Hematopoietic multipotent progenitor cell treated with erythropoietin and hydrocortisone succinate and interleukin-3 and kit ligand, for 4 days (in vitro differentiated cells): ENCODE data around the gene NINJ1.
"Not testable (repeated sequence)": the region's sequence is repeated elsewhere in the genome, so short reads cannot be mapped to it uniquely, and the experiment has no call there.

Experiments
- DNase-seq: peaks from one replicate; pipeline ENCODE4 v3.0.0-alpha.2; 2015

The NINJ1 gene

DNA sequence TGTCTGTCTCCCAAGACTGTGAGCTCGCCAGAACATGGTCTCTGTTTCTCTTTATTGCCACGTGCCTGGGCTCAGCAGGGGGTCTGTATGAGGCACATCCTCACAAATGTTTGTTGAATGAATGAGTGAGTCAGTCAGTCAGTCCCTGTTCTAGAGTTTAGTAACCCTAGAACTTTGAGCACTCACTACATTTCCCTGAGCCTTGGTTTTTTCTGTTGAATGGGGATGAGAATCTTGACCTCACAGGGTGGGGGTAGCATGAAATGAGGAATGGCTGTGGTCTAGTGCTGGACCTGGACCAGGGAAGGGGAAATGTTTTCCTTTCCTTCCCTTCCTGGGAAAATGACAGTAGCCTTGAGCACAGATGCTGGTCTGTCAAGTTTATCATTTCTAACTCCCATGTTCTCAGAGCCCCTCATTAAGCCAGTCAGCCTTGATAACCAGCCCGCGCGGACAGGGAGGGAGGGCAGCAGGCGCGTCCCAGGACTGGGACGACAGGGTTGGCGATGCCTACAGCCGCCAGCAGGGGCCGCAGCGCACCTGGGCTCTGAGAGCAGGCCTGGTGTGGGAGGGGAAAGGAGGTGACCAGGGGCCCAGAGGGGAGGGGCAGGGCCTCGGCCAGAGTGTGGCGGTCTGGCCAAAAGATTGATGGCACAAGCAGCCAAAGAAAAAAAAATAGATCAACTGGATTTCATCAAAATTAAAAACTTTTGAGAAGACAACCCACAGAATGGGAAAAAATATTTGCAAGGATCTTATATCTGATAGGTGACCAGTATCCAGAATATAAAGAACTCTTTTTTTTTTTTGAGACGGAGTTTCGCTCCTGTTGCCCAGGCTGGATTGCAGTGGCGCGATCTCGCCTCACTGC is 25.8 kb upstream of the NINJ1 start:
- DNase-seq: peak; percentile 87

DNA sequence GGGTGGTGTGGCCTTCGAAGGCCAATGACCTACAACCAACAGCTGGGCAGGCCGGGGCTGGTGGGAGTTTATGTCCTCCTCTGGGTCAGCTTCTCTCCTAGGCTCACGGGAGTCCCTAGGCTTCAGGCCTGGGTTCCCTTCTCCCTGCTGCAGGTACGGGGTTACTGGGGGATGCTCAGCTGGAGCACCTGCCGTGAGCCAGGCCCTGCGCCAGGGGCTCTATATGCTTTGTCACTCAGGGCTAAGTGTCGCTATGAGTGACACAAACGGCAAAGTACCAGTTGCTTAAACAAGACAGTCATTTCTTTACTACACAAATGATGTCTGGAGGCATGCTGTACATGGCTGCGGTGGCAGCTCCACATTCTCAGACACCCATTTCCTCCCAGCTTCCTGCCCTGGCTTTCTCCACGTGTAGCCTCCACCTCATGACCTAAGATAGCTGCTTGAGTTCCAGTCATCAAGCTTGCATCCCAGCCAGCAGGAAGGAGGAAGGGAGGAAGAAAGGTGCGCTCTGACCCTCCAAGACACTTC is 22.5 kb upstream of the NINJ1 start:
- no peak for DNase-seq

GRCh38 chr9:93155716-93156474 is 21.8 kb upstream of the NINJ1 start:
- DNase-seq: no peak

- DNase-seq: peak; percentile 75
These were observed 20.3 kb upstream of the NINJ1 start for GRCh38 chr9:93154293-93154903.

GRCh38 chr9:93151097-93151784 is 17.2 kb upstream of the NINJ1 start:
- no peak for DNase-seq

DNA sequence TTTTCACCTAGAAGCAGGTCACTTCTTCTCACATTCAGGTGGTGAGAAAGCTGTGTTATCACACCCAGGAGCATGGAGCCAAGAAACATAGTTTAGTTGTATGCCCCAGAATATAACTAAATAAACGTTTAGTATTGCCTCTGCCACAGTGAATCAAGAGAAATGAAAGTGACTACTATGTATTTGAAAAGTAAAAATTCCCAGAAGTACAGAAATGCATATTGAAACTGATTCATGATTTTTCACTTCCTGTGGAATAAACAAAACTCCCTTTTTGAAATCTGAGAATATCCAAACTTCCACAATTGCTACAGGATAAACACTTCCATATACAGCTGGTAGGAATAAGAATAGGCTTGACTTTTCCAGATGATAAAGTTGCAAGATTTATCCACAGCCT is 15.3 kb upstream of the NINJ1 start:
- no peak for DNase-seq

DNA sequence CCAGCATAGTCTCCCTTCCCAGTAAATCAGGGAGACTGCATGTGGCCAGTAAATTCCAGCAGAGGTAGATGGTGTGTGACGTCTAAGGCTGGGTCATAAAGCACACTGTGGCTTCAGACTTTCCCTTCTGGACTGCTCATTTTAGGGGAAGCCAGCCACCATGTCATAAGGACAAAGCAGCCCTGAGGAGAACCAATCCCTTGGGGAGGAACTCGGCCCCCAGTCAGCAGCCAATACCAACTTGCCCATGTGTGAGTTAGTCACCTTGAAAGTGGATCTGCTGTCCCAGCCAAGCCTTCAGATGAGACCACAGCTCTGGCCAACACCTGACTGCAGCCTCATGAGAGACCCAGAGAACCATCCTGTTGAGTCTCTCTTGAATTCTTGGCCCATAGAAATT is 14.7 kb upstream of the NINJ1 start:
- no peak for DNase-seq

- DNase-seq: no peak
These were observed 13.6 kb upstream of the NINJ1 start for GRCh38 chr9:93147632-93148031.

DNA sequence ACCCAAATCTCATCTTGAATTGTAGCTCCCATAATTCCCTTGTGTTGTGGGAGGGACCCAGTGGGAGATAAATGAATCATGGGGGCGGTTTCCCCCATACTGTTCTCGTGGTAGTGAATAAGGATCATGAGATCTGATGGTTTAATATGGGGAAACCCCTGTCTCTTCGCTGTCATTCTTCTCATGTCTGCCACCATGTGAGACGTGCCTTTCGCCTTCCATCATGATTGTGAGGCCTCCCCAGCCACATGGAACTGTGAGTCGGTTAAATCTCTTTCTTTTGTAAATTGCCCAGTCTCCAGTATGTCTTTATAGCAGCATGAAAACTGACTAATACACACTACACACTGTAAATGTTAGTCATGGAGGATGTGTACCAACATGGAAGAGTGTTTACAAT is 12.6 kb upstream of the NINJ1 start:
- not testable (repeated sequence) for DNase-seq

DNA sequence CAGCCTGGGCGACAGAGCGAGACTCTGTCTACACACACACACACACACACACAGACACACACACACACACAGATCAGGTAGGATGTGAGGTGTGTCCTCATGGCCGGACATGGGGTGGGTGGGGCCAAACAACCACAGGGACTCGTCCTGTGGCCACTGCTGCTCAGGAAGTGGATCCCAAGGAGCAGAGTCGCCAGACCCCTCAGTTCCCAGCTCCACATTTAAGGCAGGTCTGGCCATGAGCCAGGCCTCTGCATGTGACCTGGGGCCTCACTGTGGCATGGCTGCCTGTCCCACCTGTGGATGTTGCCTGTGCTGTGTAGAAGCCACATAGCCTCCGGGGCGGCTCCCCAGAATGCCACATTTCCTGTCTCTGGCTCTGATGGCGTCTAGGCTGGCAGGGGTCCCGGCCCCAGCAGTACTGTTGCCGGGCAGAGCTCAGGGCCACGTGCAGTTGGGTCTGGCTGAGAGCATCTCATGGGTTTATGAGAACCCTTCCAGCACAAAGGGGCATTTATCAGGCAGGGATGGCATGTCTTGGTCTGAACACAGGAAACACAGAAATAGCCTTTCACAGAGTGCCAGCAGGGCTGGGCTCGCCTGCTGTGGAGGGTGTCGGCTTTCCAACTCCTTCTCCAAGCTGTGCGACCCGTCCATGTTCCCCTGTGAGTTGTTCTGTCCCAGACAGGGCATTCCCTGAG is 9.9 kb upstream of the NINJ1 start:
- peak; percentile 66 for DNase-seq

GRCh38 chr9:93141771-93142483 is 7.9 kb upstream of the NINJ1 start:
- DNase-seq: no peak

DNA sequence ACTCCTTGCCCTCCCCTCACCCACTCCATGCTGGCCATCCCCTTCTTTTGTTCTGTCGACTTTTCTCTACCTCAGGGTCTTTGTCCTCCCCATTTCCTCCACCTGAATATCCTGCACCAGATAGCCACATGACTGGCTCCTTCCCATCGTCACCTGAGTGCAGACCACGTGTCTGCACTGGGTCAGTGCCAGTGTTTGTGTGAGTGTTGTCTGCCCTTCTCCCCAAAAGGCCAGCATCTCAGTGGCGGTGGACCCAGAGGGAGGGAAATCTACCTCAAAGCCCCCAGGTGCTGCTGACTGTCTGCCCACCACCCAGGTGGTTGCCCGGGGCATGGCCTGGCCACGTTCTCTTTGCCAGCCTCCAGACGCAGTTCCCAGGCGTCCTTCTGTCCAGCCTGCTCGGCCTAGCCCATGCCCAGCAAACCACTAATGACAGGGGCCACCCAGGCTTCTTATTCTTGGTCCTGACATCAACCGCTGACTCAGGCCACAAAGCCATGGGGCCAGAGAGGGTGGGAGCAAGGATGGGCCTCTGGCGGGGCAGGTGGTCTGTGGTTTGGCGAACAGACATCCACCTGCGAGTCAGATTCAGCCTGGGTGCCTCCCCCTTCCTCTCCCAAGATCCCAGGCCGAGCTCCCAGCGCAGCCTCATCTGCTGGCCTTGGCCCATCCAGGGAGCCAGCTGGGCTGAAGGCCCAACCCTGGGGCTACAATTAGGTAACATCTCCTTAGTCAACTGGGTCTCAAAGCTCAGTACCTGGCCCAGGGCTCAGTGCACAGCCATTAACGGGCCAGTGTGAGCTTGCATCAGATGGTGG is 5.5 kb upstream of the NINJ1 start:
- no peak for DNase-seq

DNA sequence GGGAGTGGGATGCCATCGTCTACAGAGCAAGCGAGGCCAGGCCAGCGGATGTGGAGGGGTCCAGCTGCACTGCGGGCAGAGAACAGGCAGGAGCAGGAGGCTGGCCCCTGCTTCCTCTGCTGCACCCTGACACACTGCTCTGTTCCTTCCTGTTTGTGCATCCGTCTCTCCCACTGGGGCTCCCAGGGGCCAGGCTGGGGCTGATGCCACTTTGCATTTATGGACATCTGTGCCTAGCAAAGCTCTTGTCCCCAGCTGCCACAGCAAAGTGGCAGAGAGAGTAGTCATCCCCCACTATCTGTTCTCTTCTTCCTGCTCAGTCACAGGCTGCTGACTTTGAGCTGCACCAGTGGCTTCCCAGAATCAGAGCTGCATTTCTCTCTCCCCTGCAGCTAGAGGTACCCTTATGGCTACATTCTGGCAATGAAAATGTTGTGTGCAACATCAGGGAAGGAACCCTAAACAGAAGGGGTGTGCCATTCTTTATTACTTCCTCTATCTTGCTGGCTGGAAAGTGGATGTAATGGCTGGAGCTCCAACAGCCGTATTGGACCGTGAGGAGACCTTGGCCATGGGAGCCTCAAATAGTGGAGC is 4.2 kb upstream of the NINJ1 start:
- no peak for DNase-seq

GRCh38 chr9:93137362-93137761 is 3.3 kb upstream of the NINJ1 start:
- no peak for DNase-seq

- DNase-seq: no peak
These were observed 2.0 kb upstream of the NINJ1 start for GRCh38 chr9:93136011-93136440.

GRCh38 chr9:93134740-93135444 is 841 bp upstream of the NINJ1 start:
- no peak for DNase-seq

GRCh38 chr9:93133681-93134014 is 403 bp downstream of the NINJ1 start:
- DNase-seq: peak; percentile 82

DNA sequence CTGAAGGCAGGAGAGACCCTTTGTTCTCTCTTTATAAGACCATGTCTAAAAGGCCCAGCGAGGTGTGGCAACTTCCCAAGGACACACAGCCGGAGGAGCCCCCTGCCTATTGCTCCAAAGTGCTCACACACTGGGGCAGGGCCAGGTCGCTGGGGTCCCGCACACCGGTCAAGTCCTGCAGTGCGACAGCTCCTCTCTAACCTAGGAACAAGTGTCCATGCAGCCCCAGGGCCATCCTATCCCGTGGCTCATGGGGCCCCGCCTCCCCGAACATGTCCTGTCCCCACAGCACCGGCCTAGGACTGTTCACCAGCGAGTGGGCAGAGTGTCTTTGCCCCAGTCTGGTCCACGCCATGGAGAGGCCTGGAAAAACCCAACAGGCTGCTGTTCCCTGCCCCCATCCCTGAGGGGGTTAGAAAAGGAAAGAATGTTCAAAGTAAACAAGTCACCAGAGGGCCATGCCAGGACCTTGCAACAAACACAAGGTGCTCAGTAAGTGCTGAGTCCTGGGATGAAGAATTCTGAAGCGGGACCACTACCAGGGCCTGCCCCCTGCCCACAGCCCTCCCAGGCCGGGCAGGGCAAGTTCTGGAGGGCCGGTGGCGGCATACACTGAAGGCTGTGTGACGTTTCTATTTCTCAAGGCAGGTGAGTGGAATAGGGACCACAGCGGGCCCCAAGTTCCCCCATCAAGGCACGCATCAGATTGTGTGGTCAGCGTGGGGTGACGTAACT is 938 bp downstream of the NINJ1 start:
- DNase-seq: no peak
